Fibroblast of peridontal ligament (primary cell): ENCODE results near the gene LARP1B.
"Not testable (repeated sequence)": the region's sequence is repeated elsewhere in the genome, so short reads cannot be mapped to it uniquely, and the experiment has no call there.

Experiments
- DNase-seq: peaks from one replicate; pipeline ENCODE4 v3.0.0-alpha.2; 2010; ENCODE audit errors: extremely low read depth

LARP1B gene

GRCh38 chr4:128060699-128061565 lies at the start of gene LARP1B:
TSS of gene LARP1B (plus strand) at chr4:128061312. CDS start at chr4:128074952, 13,640 bp downstream.
- peak; percentile 91 for DNase-seq

DNA sequence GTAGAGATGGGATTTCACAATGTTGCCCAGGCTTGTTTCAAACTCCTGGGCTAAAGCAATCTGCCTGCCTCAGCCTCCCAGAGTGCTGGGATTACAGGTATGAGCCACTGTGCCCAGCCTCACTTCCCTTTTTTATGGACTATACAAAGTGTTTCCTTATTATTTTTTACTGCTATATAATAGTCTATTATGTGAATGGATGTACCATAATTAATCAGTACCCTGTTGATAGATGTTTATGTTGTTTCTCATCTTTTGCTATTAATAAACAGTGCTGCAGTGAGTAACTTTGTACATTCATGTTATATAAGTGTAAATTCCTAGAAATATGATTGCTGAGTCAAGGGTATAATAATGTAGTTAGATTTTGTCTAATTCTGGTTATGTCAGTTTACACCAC lies 35.8 kb upstream of the LARP1B start:
- DNase-seq = no peak

- DNase-seq = no peak
Measured at GRCh38 chr4:128029907-128030306, 31.2 kb upstream of the LARP1B start.

DNA sequence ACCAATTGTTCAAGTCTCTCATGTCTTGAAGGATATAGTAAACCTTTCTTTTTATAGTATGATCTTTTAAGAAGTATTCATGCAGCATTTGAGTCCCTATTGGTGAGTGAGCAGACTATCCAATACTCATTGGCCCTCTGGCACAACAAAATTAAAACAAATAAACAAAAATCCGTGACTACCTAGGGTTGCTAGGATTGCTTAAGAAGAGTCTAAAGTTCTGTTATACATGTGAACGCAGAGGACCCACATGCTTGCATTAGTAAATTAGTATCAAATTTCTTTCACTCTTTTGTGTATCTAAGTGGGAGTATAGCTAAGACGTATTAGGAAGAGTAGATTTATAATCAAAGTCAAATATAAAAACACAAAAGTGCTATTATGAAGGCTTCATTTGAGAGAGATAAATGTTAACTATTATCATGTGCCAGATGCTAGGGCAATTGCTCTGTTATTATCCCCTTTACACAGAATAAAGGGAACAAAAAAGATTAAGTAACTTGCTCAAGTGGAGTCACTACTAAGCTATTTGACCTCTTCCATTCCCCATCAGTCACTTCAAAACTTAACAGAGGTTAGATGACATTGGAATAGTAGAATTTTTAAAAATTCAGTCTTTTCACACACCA lies 29.2 kb upstream of the LARP1B start:
- peak; percentile 24 for DNase-seq

DNA sequence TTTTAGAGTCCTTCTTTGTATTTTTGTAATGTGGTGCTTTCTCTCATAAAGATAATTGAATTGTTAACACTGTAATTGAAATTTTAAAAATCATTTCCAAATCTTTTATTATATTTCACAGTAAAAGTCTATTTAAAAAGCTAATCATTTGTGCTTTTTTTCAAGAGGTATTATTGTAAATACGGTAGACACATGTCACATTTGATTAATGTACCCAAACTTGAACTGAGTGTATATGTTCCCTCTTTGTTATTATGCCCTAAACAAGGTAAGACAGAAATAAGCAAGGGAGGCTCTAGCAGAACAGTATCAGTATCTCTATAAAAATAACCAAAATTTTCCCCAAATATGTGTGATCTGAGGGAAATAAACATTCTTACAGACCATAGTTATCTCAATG lies 21.5 kb upstream of the LARP1B start:
- no peak for DNase-seq

DNA sequence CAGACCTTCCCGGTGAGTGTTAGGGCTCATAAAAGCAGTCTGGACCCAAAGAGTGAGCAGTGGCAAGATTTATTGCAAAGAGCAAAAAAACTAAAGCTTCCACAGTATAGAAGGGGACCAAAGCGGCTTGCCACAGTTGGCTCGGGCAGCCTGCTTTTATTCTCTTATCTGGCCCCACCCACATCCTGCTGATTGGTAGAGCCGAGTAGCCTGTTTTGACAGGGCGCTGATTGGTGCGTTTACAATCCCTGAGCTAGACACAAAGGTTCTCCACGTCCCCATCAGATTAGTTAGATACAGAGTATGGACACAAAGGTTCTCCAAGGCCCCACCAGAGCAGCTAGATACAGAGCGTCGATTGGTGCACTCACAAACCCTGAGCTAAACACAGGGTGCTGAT lies 14.1 kb upstream of the LARP1B start:
- not testable (repeated sequence) for DNase-seq

- not testable (repeated sequence) for DNase-seq
Measured at GRCh38 chr4:128047514-128047913, 13.6 kb upstream of the LARP1B start.

GRCh38 chr4:128051229-128051628 lies 9.9 kb upstream of the LARP1B start:
- DNase-seq = not testable (repeated sequence)

DNA sequence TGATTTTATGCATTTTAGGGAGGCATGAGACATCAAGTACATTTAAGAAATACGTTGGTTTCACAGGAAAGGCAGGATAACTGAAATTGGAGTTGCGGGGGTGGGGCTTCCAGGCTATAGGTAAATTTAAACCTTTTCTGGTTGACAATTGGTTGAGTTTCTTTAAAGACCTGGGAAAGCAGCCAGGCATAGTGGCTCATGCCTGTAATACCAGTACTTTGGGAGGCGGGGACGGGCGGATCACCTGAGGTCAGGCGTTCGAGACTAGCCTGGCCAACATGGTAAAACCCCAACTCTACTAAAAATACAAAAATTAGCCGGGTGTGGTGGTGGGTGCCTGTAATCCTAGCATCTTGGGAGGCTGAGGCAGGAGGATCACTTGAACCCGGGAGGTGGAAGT lies 6.2 kb upstream of the LARP1B start:
- DNase-seq = not testable (repeated sequence)

DNA sequence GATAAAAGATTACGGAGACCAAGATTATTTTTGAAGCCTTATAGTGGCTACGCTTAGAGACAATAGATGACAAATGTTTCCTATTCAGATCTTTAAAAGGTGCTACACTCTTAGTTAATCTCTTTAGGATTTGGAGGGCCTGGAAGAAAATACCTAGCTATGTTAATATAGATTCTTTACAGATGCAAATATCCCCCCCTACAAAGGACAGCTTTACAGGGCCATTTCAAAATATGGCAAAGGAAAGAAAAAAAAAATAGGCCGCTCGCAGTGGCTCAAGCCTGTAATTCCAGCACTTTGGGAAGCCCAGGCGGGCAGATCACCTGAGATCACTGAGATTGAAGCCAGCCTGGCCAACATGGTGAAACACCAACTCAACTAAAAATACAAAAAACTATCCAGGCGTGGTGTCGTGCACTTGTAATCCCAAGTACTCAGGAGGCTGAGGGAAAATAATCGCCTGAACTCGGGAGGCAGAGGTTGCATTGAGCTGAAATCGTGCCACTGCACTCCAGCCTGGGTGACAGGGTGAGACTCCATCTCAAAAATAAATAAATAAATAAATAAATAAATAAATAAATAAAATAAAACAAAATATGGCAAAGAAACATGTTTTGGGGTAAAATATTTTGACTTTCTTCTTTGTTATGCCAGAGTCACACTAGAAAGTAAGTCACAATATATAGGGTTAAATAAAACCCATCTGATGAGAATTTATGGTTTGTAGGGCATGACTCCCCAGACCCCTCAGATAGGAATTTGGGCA lies 5.5 kb upstream of the LARP1B start:
- DNase-seq = not testable (repeated sequence)

DNA sequence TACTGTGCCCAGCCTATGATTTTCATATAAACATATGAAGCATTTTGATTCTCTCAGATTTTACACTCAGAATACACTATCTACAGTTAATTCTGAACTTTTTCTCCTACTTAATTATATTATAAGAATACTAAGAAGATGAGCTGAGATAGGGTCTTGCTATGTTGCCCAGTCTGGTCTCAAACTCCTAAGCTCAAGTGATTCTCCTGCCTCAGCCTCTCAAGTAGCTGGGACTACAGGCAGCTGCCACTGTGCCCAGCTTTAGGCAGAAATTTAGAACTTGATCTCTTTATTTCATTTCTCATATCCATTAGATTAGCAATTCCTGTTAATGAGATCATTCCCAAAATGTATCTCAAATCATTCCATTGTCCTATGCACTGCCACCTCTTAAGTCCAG lies 4.7 kb upstream of the LARP1B start:
- DNase-seq = no peak

GRCh38 chr4:128060121-128060698 lies 902 bp upstream of the LARP1B start:
- peak; percentile 31 for DNase-seq

DNA sequence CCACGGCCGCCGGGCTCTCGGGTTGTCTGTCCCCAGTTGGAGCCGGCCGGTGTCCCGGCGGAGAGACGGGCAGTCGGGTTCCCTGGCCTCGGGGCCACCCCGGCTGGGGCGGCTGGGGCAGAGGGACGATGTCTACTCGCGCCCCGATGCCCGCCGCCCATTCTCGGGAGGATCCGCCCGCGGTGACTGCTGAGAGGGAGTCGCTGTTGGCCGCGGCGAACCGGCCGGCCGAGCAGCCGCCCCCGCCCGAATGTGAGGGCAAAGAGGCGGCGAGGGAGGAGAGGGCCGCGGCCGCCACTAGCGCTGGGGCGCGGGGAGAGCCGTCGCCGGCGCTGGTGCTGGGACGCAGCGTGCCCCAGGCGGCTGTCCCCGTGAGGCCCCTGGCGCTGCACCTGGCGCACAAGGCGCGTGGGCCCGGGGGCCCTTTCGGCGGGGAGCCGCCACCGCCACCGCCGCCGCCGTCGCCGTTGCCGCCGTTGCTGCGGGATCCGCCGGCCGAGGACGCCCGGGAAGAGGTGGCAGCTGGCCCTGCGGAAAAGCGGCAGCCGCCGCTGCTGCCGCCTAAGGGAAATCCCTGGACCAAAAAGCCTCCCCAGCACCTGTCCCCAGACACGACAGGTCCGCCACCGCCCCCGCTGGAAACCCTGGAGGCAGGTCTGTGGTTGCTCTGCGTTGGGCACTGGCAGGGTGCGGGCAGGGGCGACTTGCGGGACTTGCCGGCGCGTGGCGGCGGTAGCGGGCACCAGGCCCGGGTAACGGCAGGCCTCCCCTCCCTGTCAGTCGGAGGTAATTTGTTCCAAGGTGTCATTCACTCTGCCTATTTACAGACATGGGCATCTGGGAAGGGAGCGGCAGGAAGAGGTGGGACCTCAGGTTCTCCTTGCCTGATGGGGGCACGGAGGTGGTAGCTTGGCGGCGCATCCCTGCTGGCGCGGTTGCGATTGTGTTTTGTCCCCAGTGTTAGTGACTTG lies 739 bp downstream of the LARP1B start:
- peak; percentile 26 for DNase-seq

- DNase-seq = not testable (repeated sequence)
Measured at GRCh38 chr4:128066453-128066820, 5.3 kb downstream of the LARP1B start.

GRCh38 chr4:128068918-128069317 lies 7.8 kb downstream of the LARP1B start:
- DNase-seq = peak; percentile 25

DNA sequence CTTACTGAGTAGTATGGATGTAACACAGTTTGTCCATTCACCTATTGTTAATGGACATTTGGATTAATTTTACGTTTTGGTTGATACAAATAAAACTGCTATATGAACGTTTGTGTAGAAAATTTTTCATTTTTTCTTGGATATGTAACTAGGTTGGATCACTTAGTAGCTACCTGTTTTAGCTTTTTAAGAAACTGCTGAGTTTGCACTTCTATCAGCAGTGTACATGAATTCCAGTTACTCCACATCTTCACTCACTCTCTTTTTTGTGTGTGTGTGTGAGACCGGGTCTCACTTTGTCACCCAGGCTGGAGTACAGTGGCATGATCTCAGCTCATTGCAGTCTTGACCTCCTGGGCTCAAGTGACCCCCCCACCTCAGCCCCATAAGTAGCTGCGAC lies 15.4 kb downstream of the LARP1B start:
- no peak for DNase-seq

- not testable (repeated sequence) for DNase-seq
Measured at GRCh38 chr4:128095293-128095692, 34.2 kb downstream of the LARP1B start.

DNA sequence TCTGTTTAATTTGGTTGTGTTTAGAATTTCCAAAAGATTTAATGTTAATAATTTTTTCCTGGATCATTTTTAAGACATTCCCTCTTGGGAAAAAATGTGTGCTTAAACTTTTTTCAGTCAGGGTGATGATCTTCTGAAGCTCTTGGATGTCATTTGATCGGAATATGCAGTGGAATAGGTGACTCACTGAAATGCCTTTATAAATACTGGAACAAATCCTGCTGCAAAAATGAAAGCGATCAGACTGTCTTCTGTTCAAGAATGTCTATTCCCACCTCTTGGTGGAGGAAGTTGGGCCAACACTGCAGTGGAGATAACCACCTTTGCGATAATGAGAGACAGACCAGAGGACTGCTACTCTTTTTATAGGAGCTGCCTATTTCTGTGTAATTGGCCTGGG lies 46.7 kb downstream of the LARP1B start:
- peak; percentile 73 for DNase-seq

DNA sequence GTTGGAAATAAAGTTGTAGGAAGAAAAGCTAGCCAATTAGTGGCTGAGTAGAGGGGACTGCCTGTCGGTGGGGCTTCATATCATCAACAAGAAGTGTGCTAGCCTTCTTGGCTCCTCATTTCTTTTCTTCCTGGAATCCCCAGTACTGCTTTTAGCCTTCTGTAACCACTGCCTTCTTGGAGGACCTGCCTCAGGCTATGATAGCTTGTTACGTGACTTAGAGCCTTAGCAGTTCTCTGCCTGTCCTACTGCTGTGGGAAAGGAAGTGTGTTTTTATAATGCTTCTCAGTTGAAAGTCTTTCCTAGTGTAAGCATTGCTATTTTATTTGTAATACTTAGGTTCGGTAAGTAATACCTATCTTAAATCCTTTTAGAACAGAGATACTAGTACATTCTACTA lies 61.9 kb downstream of the LARP1B start:
- no peak for DNase-seq

DNA sequence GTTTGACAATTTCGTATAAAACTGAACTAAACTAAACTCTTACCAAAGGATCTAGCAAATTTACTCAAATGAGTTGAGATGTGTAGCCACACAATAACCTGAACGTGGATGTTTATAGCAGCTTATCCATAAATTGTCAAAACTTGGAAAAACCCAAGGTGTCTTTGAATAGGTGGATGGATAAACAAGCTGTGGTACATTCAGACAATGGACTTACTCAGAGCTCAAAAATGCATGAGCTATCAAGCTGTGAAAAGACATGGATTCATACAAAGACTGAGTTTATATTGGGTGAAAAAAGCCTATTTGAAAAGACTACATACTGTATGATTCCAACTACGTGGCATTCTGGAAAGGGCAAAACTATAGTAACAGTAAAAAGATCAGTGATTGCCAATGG lies 69.5 kb downstream of the LARP1B start:
- no peak for DNase-seq

GRCh38 chr4:128134925-128135324 lies 73.8 kb downstream of the LARP1B start:
- no peak for DNase-seq
